PFSK-1 (cell line): ENCODE data around the gene ARHGEF16.

Experiments used
- FOXP2 ChIP-seq: optimal IDR thresholded peaks from 2 replicates; pipeline ENCODE3; 2011; ENCODE audit warnings: borderline replicate concordance, control low read depth, inconsistent platforms; ENCODE audit not compliant: insufficient read depth; ENCODE audit errors: extremely low read length, extremely low read depth
- POLR2AphosphoS5 ChIP-seq: IDR thresholded peaks from 2 replicates; pipeline ENCODE4 v1.6.1; 2012; ENCODE audit warnings: low read depth, mild to moderate bottlenecking, control low read depth, low read length, moderate library complexity
- REST ChIP-seq, 2 experiments: IDR thresholded peaks; 2 replicates each; pipeline versions ENCODE4 v1.6.1 to v1.8.0; 2011 to 2012; ENCODE audit warnings: low read depth in 2 of 2, low read length in 2 of 2, control low read depth in 1 of 2, inconsistent platforms in 1 of 2, mild to moderate bottlenecking in 1 of 2, moderate library complexity in 1 of 2; ENCODE audit not compliant: insufficient read depth in 1 of 2
- SIN3A ChIP-seq: IDR thresholded peaks from 2 replicates; pipeline ENCODE4 v1.6.1; 2012; ENCODE audit warnings: mild to moderate bottlenecking, low read length, moderate library complexity, borderline replicate concordance; ENCODE audit not compliant: insufficient read depth
- TAF1 ChIP-seq: IDR thresholded peaks from 2 replicates; pipeline ENCODE4 v1.6.1; 2012; ENCODE audit warnings: low read length, control low read depth, borderline replicate concordance; ENCODE audit not compliant: insufficient read depth

ARHGEF16 gene

GRCh38 chr1:3476666-3477065 lies 22.2 kb downstream of the ARHGEF16 start:
- TF ChIP-seq REST (IDR thresholded peaks at IDR 0.05; ENCODE audit: insufficient read depth in 1 of 2, low read depth in 2 of 2, low read length in 2 of 2) = no peak
- TF ChIP-seq TAF1 = no peak
- no peak for TF ChIP-seq FOXP2
- no peak for TF ChIP-seq SIN3A
- no peak for TF ChIP-seq POLR2AphosphoS5

- TF ChIP-seq TAF1 = no peak
- TF ChIP-seq REST (IDR thresholded peaks at IDR 0.05; ENCODE audit: insufficient read depth in 1 of 2, low read depth in 2 of 2, low read length in 2 of 2) = no peak
- TF ChIP-seq SIN3A = no peak
- TF ChIP-seq FOXP2 = no peak
- no peak for TF ChIP-seq POLR2AphosphoS5
Measured at GRCh38 chr1:3477241-3477995, 23.0 kb downstream of the ARHGEF16 start.

GRCh38 chr1:3478187-3478586 lies 23.7 kb downstream of the ARHGEF16 start:
- TF ChIP-seq FOXP2 (no peak), POLR2AphosphoS5 (no peak), REST (IDR thresholded peaks at IDR 0.05; ENCODE audit: insufficient read depth in 1 of 2, low read depth in 2 of 2, low read length in 2 of 2) (no peak)

GRCh38 chr1:3479511-3480368 lies 25.3 kb downstream of the ARHGEF16 start:
- TF ChIP-seq FOXP2 = no peak
- no peak for TF ChIP-seq TAF1
- no peak for TF ChIP-seq POLR2AphosphoS5
- no peak for TF ChIP-seq REST (IDR thresholded peaks at IDR 0.05; ENCODE audit: insufficient read depth in 1 of 2, low read depth in 2 of 2, low read length in 2 of 2)
- no peak for TF ChIP-seq SIN3A
